ENCODE data around the gene HRAS. TPM values are rescaled to one million over a fixed set of nuclear protein-coding genes. Genes with fewer than 3 reads are reported as not detected.

HRAS gene
- total RNA-seq, 4 donors from 2014 or later, result 82.9 to 131 (median 96.2) TPM

- peaks cover 45% of the 10 kb centered on the region for H3K4me1 ChIP-seq
- H3K9me3 ChIP-seq, result no peaks in the 10 kb centered on the region
- no peaks in the 10 kb centered on the region for H3K27me3 ChIP-seq
- H3K4me3 ChIP-seq, result peak overlapping the region; percentile 91
- peaks cover 9% of the 10 kb centered on the region for H3K36me3 ChIP-seq
- 83% methylated on average over 3 of the region's 19 CpGs for WGBS
- H3K27ac ChIP-seq, result peak overlapping the region; percentile 96
- TF ChIP-seq CTCF (IDR thresholded peaks at IDR 0.05) (no peak), EP300 (IDR thresholded peaks at IDR 0.05) (no peak), POLR2A (IDR thresholded peaks at IDR 0.05) (no peak), POLR2AphosphoS5 (IDR thresholded peaks at IDR 0.05) (no peak)
- DNase-seq (ENCODE audit: low spot score in 2 of 2), result peak; percentile 66 to 74
Measured at GRCh38 chr11:537622-538430, 2.5 kb upstream of the HRAS start.

GRCh38 chr11:536841-537621 lies 1.7 kb upstream of the HRAS start, which contains the start of gene LRRC56:
Gene LRRC56 (plus strand): TSS chr11:537527. CDS start chr11:540685, 3,158 bp downstream.
- peak within 1 kb of the TSS; percentile 96 for H3K27ac ChIP-seq
- peaks cover 52% of the 10 kb centered on the region for H3K4me1 ChIP-seq
- peaks cover 16% of the 10 kb centered on the region for H3K36me3 ChIP-seq
- no CpG with 5 or more reads among the region's 93 CpGs for WGBS
- TF ChIP-seq EP300 (IDR thresholded peaks at IDR 0.05) (no peak), POLR2A (IDR thresholded peaks at IDR 0.05) (no peak), POLR2AphosphoS5 (IDR thresholded peaks at IDR 0.05) (peak; percentile 10 to 86 (median 79)), CTCF (IDR thresholded peaks at IDR 0.05) (no peak)
- peak; percentile 90 to 91 for DNase-seq (ENCODE audit: low spot score in 2 of 2)
- no peaks in the 10 kb centered on the region for H3K27me3 ChIP-seq
- H3K4me3 ChIP-seq, result peak within 1 kb of the TSS; percentile 91
- H3K9me3 ChIP-seq, result no peaks in the 10 kb centered on the region

GRCh38 chr11:535210-535518 lies 212 bp downstream of the HRAS start:
- Histone ChIP-seq H3K27me3 (no peaks in the 10 kb centered on the region), H3K27ac (peak overlapping the region; percentile 96), H3K9me3 (no peaks in the 10 kb centered on the region), H3K36me3 (peaks cover 29% of the 10 kb centered on the region), H3K4me1 (peaks cover 52% of the 10 kb centered on the region), H3K4me3 (peak overlapping the region; percentile 91)
- TF ChIP-seq EP300 (IDR thresholded peaks at IDR 0.05), result no peak
- TF ChIP-seq POLR2AphosphoS5 (IDR thresholded peaks at IDR 0.05), result no peak
- TF ChIP-seq POLR2A (IDR thresholded peaks at IDR 0.05), result no peak
- TF ChIP-seq CTCF (IDR thresholded peaks at IDR 0.05), result no peak
- WGBS, result no CpG with 5 or more reads among the region's 56 CpGs
- no peak for DNase-seq (ENCODE audit: low spot score in 2 of 2)

- 73% methylated on average over 3 of the region's 66 CpGs for WGBS
- Histone ChIP-seq H3K4me3 (peak overlapping the region; percentile 91), H3K9me3 (no peaks in the 10 kb centered on the region), H3K36me3 (peaks cover 31% of the 10 kb centered on the region), H3K4me1 (peaks cover 52% of the 10 kb centered on the region), H3K27me3 (no peaks in the 10 kb centered on the region), H3K27ac (peak overlapping the region; percentile 96)
- DNase-seq (ENCODE audit: low spot score in 2 of 2), result peak; percentile 85 to 88
- TF ChIP-seq CTCF (IDR thresholded peaks at IDR 0.05), result no peak
- peak in 2 of 3 donors; percentile 89 to 92 for TF ChIP-seq POLR2AphosphoS5 (IDR thresholded peaks at IDR 0.05)
Measured at GRCh38 chr11:534396-535209, 773 bp downstream of the HRAS start.
